ENCODE measurements around the gene EEF1AKMT2.

EEF1AKMT2 gene

DNA sequence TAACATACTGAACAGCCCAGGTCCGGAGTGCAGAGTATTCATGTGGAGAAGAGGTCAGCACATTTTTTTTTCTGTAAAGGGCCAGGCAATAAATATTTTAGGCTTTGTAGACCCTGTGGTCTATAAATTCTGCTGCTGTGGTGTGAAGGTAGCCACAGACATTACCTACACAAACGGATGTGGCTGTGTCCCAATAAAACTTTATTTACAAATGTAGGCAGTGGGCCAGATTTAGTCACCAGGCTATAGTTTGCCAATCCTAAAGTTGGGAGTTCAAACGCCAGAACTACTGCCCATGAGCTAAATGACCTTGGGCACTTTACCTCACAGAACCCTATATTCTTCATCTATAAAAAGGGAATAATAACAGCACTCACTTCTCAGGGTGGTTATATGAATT lies 60.9 kb downstream of the EEF1AKMT2 start:
- Histone ChIP-seq H3K4me3 (ENCODE audit: insufficient read depth, low read length, poor library complexity, severe bottlenecking) (no peak overlapping the region), H3K4me2 (ENCODE audit: low read depth, low read length, poor library complexity, severe bottlenecking) (peak overlapping the region; percentile 3), H3K27me3 (ENCODE audit: low read length) (no peaks in the 10 kb centered on the region), H3K9me3 (ENCODE audit: insufficient read depth, low read length) (no peaks in the 10 kb centered on the region), H4K20me1 (ENCODE audit: low read depth, low read length) (peaks cover 14% of the 10 kb centered on the region; the same call in 1 of the 2 replicates), H3K9me2 (replicated peaks; ENCODE audit: insufficient read depth, low read length) (no peaks in the 10 kb centered on the region), H2AFZ (ENCODE audit: low read depth, low read length, severe bottlenecking) (no peak overlapping the region), H3K9ac (ENCODE audit: low read length) (no peak overlapping the region), H3F3A (ENCODE audit: insufficient read depth) (peaks cover 29% of the 10 kb centered on the region), H3K79me2 (ENCODE audit: insufficient read depth, low read length) (peaks cover 100% of the 10 kb centered on the region), H3K36me3 (ENCODE audit: low read length) (peaks cover 5% of the 10 kb centered on the region; the same call in 1 of the 2 replicates), H3K27ac (ENCODE audit: low read depth, low read length) (0 out of 2 replicates have a peak overlapping the region, but pooled peaks have one; percentile 16)
- TF ChIP-seq, protein P1, sequence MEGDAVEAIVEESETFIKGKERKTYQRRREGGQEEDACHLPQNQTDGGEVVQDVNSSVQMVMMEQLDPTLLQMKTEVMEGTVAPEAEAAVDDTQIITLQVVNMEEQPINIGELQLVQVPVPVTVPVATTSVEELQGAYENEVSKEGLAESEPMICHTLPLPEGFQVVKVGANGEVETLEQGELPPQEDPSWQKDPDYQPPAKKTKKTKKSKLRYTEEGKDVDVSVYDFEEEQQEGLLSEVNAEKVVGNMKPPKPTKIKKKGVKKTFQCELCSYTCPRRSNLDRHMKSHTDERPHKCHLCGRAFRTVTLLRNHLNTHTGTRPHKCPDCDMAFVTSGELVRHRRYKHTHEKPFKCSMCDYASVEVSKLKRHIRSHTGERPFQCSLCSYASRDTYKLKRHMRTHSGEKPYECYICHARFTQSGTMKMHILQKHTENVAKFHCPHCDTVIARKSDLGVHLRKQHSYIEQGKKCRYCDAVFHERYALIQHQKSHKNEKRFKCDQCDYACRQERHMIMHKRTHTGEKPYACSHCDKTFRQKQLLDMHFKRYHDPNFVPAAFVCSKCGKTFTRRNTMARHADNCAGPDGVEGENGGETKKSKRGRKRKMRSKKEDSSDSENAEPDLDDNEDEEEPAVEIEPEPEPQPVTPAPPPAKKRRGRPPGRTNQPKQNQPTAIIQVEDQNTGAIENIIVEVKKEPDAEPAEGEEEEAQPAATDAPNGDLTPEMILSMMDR (IDR thresholded peaks at IDR 0.05; ENCODE audit: insufficient read depth, low read length, poor library complexity, severe bottlenecking): no peak
- TF ChIP-seq EZH2phosphoT487 (conservative IDR thresholded peaks at IDR 0.05; ENCODE audit: low read length): no peak

DNA sequence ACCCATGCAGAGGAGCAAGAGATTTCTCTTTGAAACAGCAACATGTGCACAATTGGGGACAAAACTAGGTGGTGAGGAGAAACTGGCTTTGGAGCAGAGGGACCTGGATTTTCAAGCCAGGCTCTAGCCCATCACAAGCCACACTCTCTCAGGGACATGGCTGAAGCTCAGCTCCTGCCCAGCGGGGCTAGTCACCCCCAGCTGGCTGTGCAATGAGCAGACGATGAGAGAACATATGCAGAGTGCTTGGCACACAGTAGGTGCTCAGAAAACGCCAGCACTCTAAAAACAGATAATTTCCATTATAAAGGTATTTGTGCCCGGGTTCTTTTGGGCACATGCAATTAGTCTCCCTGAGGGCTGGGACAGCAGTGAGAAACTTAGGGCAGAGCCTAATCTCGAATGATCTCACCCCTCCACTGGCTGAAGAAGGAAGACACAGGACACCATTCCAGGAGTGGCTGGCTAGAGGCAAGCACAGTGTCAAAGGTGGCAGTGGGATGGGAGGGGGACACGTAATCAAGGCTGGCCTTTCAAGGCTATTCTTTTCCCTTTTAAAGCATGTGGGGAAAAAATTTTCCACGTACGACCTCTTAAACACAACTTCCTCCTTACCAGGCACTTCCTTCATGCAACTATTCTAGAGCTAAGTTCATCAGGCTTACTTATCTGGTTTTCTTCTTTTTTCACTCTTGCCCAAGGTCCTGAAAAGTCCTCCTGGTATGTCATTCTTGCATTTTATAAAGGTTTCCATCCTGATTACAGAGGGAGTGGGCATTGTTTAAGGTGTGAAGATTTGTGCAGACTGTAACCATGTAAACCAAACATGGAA lies 62.6 kb downstream of the EEF1AKMT2 start:
- H3K4me3 ChIP-seq (ENCODE audit: insufficient read depth, low read length, poor library complexity, severe bottlenecking): no peak overlapping the region
- H3K27me3 ChIP-seq (ENCODE audit: low read length): no peaks in the 10 kb centered on the region
- peaks cover 6% of the 10 kb centered on the region; the same call in 1 of the 2 replicates for H3K36me3 ChIP-seq (ENCODE audit: low read length)
- H3K9me2 ChIP-seq (replicated peaks; ENCODE audit: insufficient read depth, low read length): no peaks in the 10 kb centered on the region
- H3K79me2 ChIP-seq (ENCODE audit: insufficient read depth, low read length): peaks cover 100% of the 10 kb centered on the region
- no peak overlapping the region for H2AFZ ChIP-seq (ENCODE audit: low read depth, low read length, severe bottlenecking)
- TF ChIP-seq EZH2phosphoT487 (conservative IDR thresholded peaks at IDR 0.05; ENCODE audit: low read length): no peak
- TF ChIP-seq, protein P1 (IDR thresholded peaks at IDR 0.05; ENCODE audit: insufficient read depth, low read length, poor library complexity, severe bottlenecking): no peak
- peaks cover 33% of the 10 kb centered on the region for H3F3A ChIP-seq (ENCODE audit: insufficient read depth)
- H3K27ac ChIP-seq (ENCODE audit: low read depth, low read length): peak overlapping the region; percentile 54
- peak overlapping the region; percentile 28 for H3K4me2 ChIP-seq (ENCODE audit: low read depth, low read length, poor library complexity, severe bottlenecking)
- H3K9me3 ChIP-seq (ENCODE audit: insufficient read depth, low read length): no peaks in the 10 kb centered on the region
- H4K20me1 ChIP-seq (ENCODE audit: low read depth, low read length): peaks cover 14% of the 10 kb centered on the region; the same call in 1 of the 2 replicates
- H3K9ac ChIP-seq (ENCODE audit: low read length): no peak overlapping the region; the same call in 1 of the 2 replicates

DNA sequence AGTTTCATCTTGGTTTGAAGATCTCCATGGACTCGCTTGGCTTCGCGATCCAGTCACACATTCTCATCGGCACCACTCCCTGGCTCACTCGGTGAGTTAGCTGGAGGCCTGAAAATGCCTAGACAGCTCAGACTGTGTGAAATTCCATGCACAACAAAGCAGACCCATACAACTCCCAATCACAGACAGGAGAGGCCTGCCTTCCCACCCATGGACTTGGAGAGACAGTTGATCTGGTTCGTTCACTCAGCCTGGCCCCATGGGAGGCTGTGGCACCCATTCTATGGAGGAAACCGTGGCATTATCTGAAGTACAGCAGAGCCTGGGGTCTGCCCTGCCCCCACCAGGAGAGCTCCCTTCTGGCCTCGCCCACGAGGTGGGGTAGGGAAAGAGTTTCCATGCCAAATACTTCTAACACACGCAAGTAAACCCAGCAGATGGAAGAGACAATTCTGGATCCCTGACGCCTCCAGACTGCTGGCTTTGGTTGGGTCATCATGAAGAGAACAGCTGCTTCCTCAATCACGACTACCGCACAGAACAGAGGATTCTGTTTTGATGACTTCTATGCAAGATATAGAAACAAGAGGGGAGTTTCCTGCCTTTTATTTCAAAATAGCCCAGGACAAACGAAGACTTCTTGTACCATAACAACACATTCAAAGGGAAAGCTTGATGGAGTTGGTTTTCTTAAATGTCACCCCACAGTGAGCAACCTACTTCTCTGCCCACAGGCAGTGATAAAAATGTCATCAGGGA lies 63.4 kb downstream of the EEF1AKMT2 start:
- TF ChIP-seq, protein P1 (IDR thresholded peaks at IDR 0.05; ENCODE audit: insufficient read depth, low read length, poor library complexity, severe bottlenecking): no peak
- no peak for TF ChIP-seq EZH2phosphoT487 (conservative IDR thresholded peaks at IDR 0.05; ENCODE audit: low read length)
- peaks cover 41% of the 10 kb centered on the region for H3F3A ChIP-seq (ENCODE audit: insufficient read depth)
- H3K4me3 ChIP-seq (ENCODE audit: insufficient read depth, low read length, poor library complexity, severe bottlenecking): no peak overlapping the region
- peaks cover 100% of the 10 kb centered on the region for H3K79me2 ChIP-seq (ENCODE audit: insufficient read depth, low read length)
- no peak overlapping the region; the same call in 1 of the 2 replicates for H3K9ac ChIP-seq (ENCODE audit: low read length)
- peak overlapping the region; percentile 54 for H3K27ac ChIP-seq (ENCODE audit: low read depth, low read length)
- peaks cover 14% of the 10 kb centered on the region; the same call in 1 of the 2 replicates for H4K20me1 ChIP-seq (ENCODE audit: low read depth, low read length)
- H3K4me2 ChIP-seq (ENCODE audit: low read depth, low read length, poor library complexity, severe bottlenecking): peak overlapping the region; percentile 28
- H3K27me3 ChIP-seq (ENCODE audit: low read length): no peaks in the 10 kb centered on the region
- H3K9me2 ChIP-seq (replicated peaks; ENCODE audit: insufficient read depth, low read length): no peaks in the 10 kb centered on the region
- H2AFZ ChIP-seq (ENCODE audit: low read depth, low read length, severe bottlenecking): no peak overlapping the region
- no peaks in the 10 kb centered on the region for H3K9me3 ChIP-seq (ENCODE audit: insufficient read depth, low read length)
- peaks cover 6% of the 10 kb centered on the region; the same call in 1 of the 2 replicates for H3K36me3 ChIP-seq (ENCODE audit: low read length)

All from SU-DHL-6 (cell line).